Endodermal cell (in vitro differentiated cells): Measurements from ENCODE around the gene MAP2K3. TPM values are rescaled to one million over a fixed set of nuclear protein-coding genes. Genes with fewer than 3 reads are reported as not detected.

Experiments used
- DNase-seq: peaks from one replicate; pipeline ENCODE4 v3.0.0-alpha.2; 2017
- H3K27ac ChIP-seq: 2 replicates; pipeline ENCODE4 v1.5.1; 2013; ENCODE audit warnings: mild to moderate bottlenecking, low read depth, low read length, moderate library complexity
- H3K27me3 ChIP-seq: 2 replicates; pipeline ENCODE4 v1.6.1; 2013; ENCODE audit warnings: mild to moderate bottlenecking, low read length, moderate library complexity; ENCODE audit not compliant: insufficient read depth, control insufficient read depth, poor library complexity, severe bottlenecking
- H3K36me3 ChIP-seq: 2 replicates; pipeline ENCODE4 v1.7.0; 2013; ENCODE audit warnings: mild to moderate bottlenecking, low read length, moderate library complexity; ENCODE audit not compliant: control insufficient read depth, insufficient read depth
- H3K4me1 ChIP-seq: one replicate; pipeline ENCODE4 v1.7.0; 2013; ENCODE audit warnings: low read length; ENCODE audit not compliant: control insufficient read depth, insufficient read depth
- H3K4me3 ChIP-seq: 2 replicates; pipeline ENCODE4 v1.5.1; 2013; ENCODE audit warnings: mild to moderate bottlenecking, low read length, moderate library complexity
- H3K9ac ChIP-seq: 2 replicates; pipeline ENCODE4 v1.6.1; 2013; ENCODE audit warnings: mild to moderate bottlenecking, low read length, moderate library complexity; ENCODE audit not compliant: poor library complexity, severe bottlenecking; ENCODE audit errors: extremely low read depth
- H3K9me3 ChIP-seq: 2 replicates; pipeline ENCODE4 v1.6.1; 2013; ENCODE audit warnings: mild to moderate bottlenecking, low read length, moderate library complexity; ENCODE audit not compliant: control insufficient read depth
- H3K27ac Mint-ChIP-seq: 2 replicates; pipeline ENCODE4 v1.8.0; 2020; ENCODE audit warnings: mixed read lengths
- H3K27me3 Mint-ChIP-seq: 2 replicates; pipeline ENCODE4 v1.8.0; 2021; ENCODE audit warnings: mild to moderate bottlenecking, mixed read lengths; ENCODE audit not compliant: insufficient read depth
- H3K36me3 Mint-ChIP-seq: 2 replicates; pipeline ENCODE4 v1.8.0; 2020; ENCODE audit warnings: low read depth, mixed read lengths
- H3K4me1 Mint-ChIP-seq: 2 replicates; pipeline ENCODE4 v1.8.0; 2020; ENCODE audit warnings: mixed read lengths
- H3K4me3 Mint-ChIP-seq: 2 replicates; pipeline ENCODE4 v1.8.0; 2020; ENCODE audit warnings: mild to moderate bottlenecking, moderate library complexity, mixed read lengths
- H3K9me3 Mint-ChIP-seq: 2 replicates; pipeline ENCODE4 v1.8.0; 2020; ENCODE audit warnings: mild to moderate bottlenecking, mixed read lengths
- WGBS, 2 experiments: methylation state at CpG; one replicate each; pipeline versions ENCODE4 v1.1.5 to v1.1.7; 2013; ENCODE audit warnings: missing lambda C conversion rate in 2 of 2, mixed read lengths in 1 of 2; ENCODE audit not compliant: insufficient coverage in 1 of 2, insufficient read length in 1 of 2; 5-methylcytosine and 5-hydroxymethylcytosine counted together
- total RNA-seq, 2 donors: library from RNA; stranded (reverse); fragmentation: NEBNext Ultra II Directional in 1 of 2; extraction: Animal tissue kit (Norgen Biotek cat#: 25700) in 1 of 2; gene quantifications; 2 replicates in 1 of 2; 3 replicates in 1 of 2; pipeline ENCODE4 v1.2.1, GENCODE V29; 2021
- TF ChIP-seq, protein P1 (sequence below): fragments of 200-600 bp; sonication (generic); conservative IDR thresholded peaks from 2 replicates; pipeline ENCODE4 v1.5.0; 2021; ENCODE audit warnings: antibody characterized with exemption, mild to moderate bottlenecking

MAP2K3 gene
- total RNA-seq, 2 donors from 2014 or later: 31.6 to 37.6 TPM

DNA sequence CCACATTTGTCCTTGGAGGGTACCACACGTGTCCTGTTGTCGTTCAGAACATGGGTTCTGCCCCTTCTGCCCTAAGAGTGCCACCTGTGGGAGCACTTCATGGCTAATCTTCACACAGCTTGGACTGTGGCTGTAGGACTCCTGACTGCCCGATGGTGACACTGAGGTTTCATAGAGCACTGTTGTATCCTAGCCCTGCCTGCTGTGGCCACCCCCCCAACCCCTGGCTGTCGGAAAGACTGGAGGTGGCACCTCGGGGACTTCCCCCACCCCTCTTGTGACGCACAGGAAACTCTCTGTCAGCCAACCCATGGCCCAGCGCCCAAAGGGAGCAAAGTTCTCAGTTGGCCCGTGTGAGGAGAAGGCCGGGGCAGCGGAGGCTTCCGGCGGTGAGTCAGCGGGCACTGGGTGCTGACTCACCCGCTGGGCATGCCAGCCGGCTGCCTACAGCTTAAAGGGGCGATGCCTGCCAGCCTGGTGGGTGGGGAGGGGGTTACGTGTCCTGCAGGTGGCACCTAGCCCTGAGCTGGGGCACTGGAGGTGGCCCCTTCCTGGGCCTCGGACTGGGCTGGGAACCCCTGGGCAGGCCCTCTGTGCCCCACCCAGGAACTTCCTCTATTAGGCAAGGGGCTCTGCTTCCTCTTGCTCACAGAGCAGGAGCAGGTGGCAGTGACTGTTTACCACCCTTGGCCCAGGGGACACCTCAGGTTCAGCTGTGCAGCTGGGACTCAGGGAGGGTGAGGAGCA is 3.4 kb downstream of the MAP2K3 start:
- Histone ChIP-seq H3K4me1 (peaks cover 13% of the 10 kb centered on the region), H3K36me3 (no peaks in the 10 kb centered on the region), H3K4me3 (no peak overlapping the region), H3K9me3 (no peaks in the 10 kb centered on the region), H3K27ac (no peak overlapping the region), H3K9ac (no peak overlapping the region), H3K27me3 (peaks cover 9% of the 10 kb centered on the region)
- DNase-seq: no peak
- TF ChIP-seq, protein P1, sequence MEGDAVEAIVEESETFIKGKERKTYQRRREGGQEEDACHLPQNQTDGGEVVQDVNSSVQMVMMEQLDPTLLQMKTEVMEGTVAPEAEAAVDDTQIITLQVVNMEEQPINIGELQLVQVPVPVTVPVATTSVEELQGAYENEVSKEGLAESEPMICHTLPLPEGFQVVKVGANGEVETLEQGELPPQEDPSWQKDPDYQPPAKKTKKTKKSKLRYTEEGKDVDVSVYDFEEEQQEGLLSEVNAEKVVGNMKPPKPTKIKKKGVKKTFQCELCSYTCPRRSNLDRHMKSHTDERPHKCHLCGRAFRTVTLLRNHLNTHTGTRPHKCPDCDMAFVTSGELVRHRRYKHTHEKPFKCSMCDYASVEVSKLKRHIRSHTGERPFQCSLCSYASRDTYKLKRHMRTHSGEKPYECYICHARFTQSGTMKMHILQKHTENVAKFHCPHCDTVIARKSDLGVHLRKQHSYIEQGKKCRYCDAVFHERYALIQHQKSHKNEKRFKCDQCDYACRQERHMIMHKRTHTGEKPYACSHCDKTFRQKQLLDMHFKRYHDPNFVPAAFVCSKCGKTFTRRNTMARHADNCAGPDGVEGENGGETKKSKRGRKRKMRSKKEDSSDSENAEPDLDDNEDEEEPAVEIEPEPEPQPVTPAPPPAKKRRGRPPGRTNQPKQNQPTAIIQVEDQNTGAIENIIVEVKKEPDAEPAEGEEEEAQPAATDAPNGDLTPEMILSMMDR: no peak
- Mint-ChIP-seq H3K36me3 (peaks cover 6% of the 10 kb centered on the region), H3K4me3 (no peak overlapping the region), H3K27me3 (peaks cover 11% of the 10 kb centered on the region), H3K27ac (no peak overlapping the region), H3K4me1 (peaks cover 13% of the 10 kb centered on the region), H3K9me3 (peaks cover 21% of the 10 kb centered on the region)
- 90 to 91% methylated on average over 14 to 18 of the region's 18 CpGs for WGBS, 2 experiments

DNA sequence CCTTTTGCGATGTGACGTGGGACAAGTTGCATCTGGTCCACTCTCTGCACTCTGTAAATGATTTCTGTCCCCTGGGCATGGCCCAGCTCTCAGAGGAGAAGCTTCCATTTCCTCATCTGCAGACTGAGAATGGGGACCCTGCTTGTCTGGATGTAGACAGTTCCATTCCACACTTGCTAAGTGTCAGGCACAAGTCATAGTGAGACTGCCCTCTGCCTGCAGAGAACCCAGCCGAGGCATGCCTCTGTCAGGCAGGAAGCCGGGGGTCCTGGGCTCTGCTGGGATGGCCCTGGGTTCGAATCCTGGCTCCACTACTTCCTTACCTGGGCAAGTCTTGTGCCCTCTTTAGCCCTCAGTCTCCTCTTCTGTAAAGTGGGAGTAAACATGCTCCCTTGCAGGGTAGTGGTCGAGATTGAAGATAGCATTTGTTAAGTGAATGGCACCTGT is 4.1 kb downstream of the MAP2K3 start:
- WGBS, 2 experiments: 91 to 93% methylated on average over 5 to 6 of the region's 6 CpGs
- Histone ChIP-seq H3K9ac (no peak overlapping the region), H3K4me3 (no peak overlapping the region), H3K4me1 (peaks cover 13% of the 10 kb centered on the region), H3K36me3 (no peaks in the 10 kb centered on the region), H3K9me3 (no peaks in the 10 kb centered on the region), H3K27ac (no peak overlapping the region), H3K27me3 (peaks cover 2% of the 10 kb centered on the region)
- Mint-ChIP-seq H3K36me3 (peaks cover 6% of the 10 kb centered on the region), H3K4me3 (no peak overlapping the region), H3K27ac (no peak overlapping the region), H3K9me3 (peaks cover 26% of the 10 kb centered on the region), H3K27me3 (peaks cover 4% of the 10 kb centered on the region), H3K4me1 (peaks cover 13% of the 10 kb centered on the region)
- TF ChIP-seq, protein P1: no peak
- no peak for DNase-seq

DNA sequence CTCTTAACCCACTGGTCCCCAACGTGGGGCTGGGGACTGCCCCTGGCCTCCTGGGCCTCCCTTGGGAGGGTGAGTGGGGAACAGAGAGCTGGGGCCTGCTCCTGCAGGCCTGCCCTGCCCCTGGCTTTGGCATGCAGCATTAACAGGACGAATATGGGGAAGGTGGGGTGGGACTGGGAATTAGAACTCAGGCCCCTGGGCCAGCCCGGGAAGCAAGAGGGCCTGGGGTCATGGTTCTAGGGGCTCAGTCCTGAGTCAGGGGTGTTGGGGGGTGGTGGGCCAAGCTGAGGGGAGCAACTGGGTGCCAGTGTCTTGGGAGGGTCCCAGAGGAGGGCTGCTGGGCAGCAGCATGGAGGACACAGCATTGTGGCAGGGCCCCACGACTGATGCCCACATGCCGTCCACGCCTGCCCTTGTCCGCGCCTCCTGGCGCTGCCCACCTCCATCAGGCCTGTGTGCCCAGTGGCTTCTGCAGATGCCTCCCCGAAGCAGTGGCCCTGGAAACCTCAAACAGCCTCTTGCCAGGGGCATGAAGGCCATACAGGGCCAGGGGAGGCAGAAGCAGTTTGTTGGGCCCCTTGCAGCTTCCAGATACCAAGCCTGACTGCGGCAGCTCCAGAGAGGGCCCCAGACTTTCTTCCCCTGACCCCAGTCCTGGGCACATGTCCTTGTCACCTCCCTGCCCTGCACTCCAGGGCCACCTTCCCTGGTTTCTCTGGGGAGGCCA is 4.8 kb downstream of the MAP2K3 start:
- DNase-seq: no peak
- Mint-ChIP-seq H3K27ac (no peak overlapping the region), H3K36me3 (peaks cover 6% of the 10 kb centered on the region), H3K27me3 (no peaks in the 10 kb centered on the region), H3K4me1 (peaks cover 13% of the 10 kb centered on the region), H3K9me3 (peaks cover 33% of the 10 kb centered on the region), H3K4me3 (no peak overlapping the region)
- no peak overlapping the region for H3K4me3 ChIP-seq
- no peak overlapping the region for H3K9ac ChIP-seq
- 86 to 94% methylated on average over 2 to 11 of the region's 11 CpGs for WGBS, 2 experiments
- no peak overlapping the region for H3K27ac ChIP-seq
- peaks cover 13% of the 10 kb centered on the region for H3K4me1 ChIP-seq
- no peaks in the 10 kb centered on the region for H3K27me3 ChIP-seq
- no peaks in the 10 kb centered on the region for H3K9me3 ChIP-seq
- no peaks in the 10 kb centered on the region for H3K36me3 ChIP-seq
- TF ChIP-seq, protein P1: no peak
